Measurements from ENCODE around the gene GRAMD1B. TPM values are rescaled to one million over a fixed set of nuclear protein-coding genes. Genes with fewer than 3 reads are reported as not detected.
A peak's percentile ranks its signal among the peaks of the same experiment; 100 is the strongest.

GRAMD1B gene
- total and polyA plus RNA-seq, 5 donors = 2.0 to 4.1 (median 2.6) TPM

DNA sequence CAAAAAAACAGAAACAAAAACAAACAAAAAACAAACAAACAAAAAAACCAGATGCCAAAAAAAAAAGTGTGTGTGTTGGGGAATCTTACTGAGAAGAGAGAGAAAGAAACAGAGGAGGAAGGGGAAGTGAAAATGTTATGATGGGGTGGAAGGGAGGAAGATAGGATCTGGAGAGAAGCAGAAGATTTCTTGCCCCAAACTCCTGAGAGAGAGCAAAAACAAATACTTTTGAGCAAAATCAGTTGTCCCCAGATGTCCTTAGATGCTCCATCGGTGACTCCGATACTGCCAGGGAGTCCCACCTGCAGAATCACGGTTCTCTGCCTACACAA lies 19.9 kb upstream of the GRAMD1B start:
- Histone ChIP-seq H3K9me3 (ENCODE audit: control insufficient read depth, low read length) (no peaks in the 10 kb centered on the region), H3K27ac (ENCODE audit: low read length) (no peak overlapping the region), H3K4me1 (ENCODE audit: control insufficient read depth, insufficient read depth, low read length) (no peaks in the 10 kb centered on the region), H3K4me3 (ENCODE audit: low read length) (no peak overlapping the region), H3K27me3 (ENCODE audit: control insufficient read depth, insufficient read depth) (no peaks in the 10 kb centered on the region)
- intact Hi-C loops (cut with DNase I) = loop anchor here in 1 of 4 donors (10.0 kb wide), 1 partner anchor 65 kb away; no protein-coding TSS in a partner anchor
- DNase-seq = no peak
- WGBS = 93% methylated on average over 3 of the region's 3 CpGs
- no peak for ATAC-seq

- Histone ChIP-seq H3K9me3 (ENCODE audit: control insufficient read depth, low read length) (no peaks in the 10 kb centered on the region), H3K27me3 (ENCODE audit: control insufficient read depth, insufficient read depth) (no peaks in the 10 kb centered on the region), H3K4me3 (ENCODE audit: low read length) (no peak overlapping the region), H3K4me1 (ENCODE audit: control insufficient read depth, insufficient read depth, low read length) (no peaks in the 10 kb centered on the region), H3K27ac (ENCODE audit: low read length) (no peak overlapping the region)
- ATAC-seq = no peak
- WGBS = 80% methylated on average over 6 of the region's 6 CpGs
- DNase-seq = no peak
- intact Hi-C loops (cut with DNase I) = loop anchor here in 1 of 4 donors (10.0 kb wide), 1 partner anchor 61 kb away; no protein-coding TSS in a partner anchor
Observed at GRCh38 chr11:123413636-123414035, 16.4 kb upstream of the GRAMD1B start.

DNA sequence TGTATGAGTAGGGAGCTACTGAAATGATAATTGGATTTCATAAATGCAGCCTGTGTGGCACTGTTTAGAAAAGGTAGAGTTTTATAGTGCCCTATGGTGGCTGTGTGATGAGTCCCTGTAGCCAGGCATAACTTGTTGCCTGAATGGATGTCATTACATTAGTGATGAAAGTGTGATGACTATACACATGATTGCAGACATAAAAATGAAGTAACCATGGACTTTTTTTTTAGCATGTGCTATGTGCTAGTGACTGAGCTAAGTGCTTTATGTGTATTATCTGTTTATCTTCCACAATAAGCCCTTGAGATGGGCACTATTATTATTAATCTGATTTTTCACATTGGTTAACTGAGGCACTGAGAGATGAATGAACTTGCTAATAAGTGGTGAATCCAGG lies 13.5 kb upstream of the GRAMD1B start:
- Histone ChIP-seq H3K4me3 (ENCODE audit: low read length) (no peak overlapping the region), H3K4me1 (ENCODE audit: control insufficient read depth, insufficient read depth, low read length) (no peaks in the 10 kb centered on the region), H3K27ac (ENCODE audit: low read length) (no peak overlapping the region), H3K9me3 (ENCODE audit: control insufficient read depth, low read length) (no peaks in the 10 kb centered on the region), H3K27me3 (ENCODE audit: control insufficient read depth, insufficient read depth) (no peaks in the 10 kb centered on the region)
- no peak for DNase-seq
- no peak for ATAC-seq
- intact Hi-C loops (cut with DNase I) = loop anchor here in 1 of 4 donors (10.0 kb wide), 1 partner anchor 58 kb away; no protein-coding TSS in a partner anchor

GRCh38 chr11:123418351-123419114 lies 11.5 kb upstream of the GRAMD1B start:
- Histone ChIP-seq H3K27ac (ENCODE audit: low read length) (no peak overlapping the region), H3K4me3 (ENCODE audit: low read length) (no peak overlapping the region), H3K9me3 (ENCODE audit: control insufficient read depth, low read length) (no peaks in the 10 kb centered on the region), H3K4me1 (ENCODE audit: control insufficient read depth, insufficient read depth, low read length) (no peaks in the 10 kb centered on the region), H3K27me3 (ENCODE audit: control insufficient read depth, insufficient read depth) (no peaks in the 10 kb centered on the region)
- intact Hi-C loops (cut with DNase I) = loop anchor here in 1 of 4 donors (10.0 kb wide), 1 partner anchor 56 kb away; no protein-coding TSS in a partner anchor
- no peak for DNase-seq
- no peak for ATAC-seq
- 82% methylated on average over 4 of the region's 4 CpGs for whole genome bisulfite sequencing

GRCh38 chr11:123419731-123420452 lies 10.2 kb upstream of the GRAMD1B start:
- intact Hi-C loops (cut with DNase I) = loop anchor here in 1 of 4 donors (10.0 kb wide), 1 partner anchor 55 kb away; no protein-coding TSS in a partner anchor
- H3K4me3 ChIP-seq (ENCODE audit: low read length) = no peak overlapping the region
- H3K9me3 ChIP-seq (ENCODE audit: control insufficient read depth, low read length) = no peaks in the 10 kb centered on the region
- 92% methylated on average over 4 of the region's 4 CpGs for WGBS
- ATAC-seq (no peak), DNase-seq (no peak)
- no peaks in the 10 kb centered on the region for H3K4me1 ChIP-seq (ENCODE audit: control insufficient read depth, insufficient read depth, low read length)
- H3K27ac ChIP-seq (ENCODE audit: low read length) = no peak overlapping the region
- H3K27me3 ChIP-seq (ENCODE audit: control insufficient read depth, insufficient read depth) = no peaks in the 10 kb centered on the region

DNA sequence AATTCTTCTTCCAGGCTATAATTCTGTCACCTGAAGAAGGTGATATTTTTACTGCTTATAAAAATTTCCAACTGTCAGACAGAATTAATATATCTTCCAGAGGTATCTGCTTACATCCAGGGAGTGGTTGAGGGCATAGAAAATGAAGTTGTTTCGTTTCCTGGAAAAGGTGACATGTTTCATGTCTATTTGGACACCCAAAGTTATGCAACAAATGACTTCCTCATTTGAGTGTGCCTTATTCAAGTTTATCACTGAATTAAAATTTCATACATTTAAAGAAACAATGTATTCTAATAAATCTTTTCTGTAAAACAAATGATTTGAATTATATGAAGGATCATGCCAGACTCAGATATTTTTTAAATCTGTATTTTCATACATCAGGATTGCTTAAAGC lies 8.5 kb upstream of the GRAMD1B start:
- Histone ChIP-seq H3K27me3 (ENCODE audit: control insufficient read depth, insufficient read depth) (no peaks in the 10 kb centered on the region), H3K4me1 (ENCODE audit: control insufficient read depth, insufficient read depth, low read length) (no peaks in the 10 kb centered on the region), H3K27ac (ENCODE audit: low read length) (no peak overlapping the region), H3K4me3 (ENCODE audit: low read length) (no peak overlapping the region), H3K9me3 (ENCODE audit: control insufficient read depth, low read length) (no peaks in the 10 kb centered on the region)
- no peak for DNase-seq
- WGBS = 51% methylated on average over 1 of the region's 1 CpG
- intact Hi-C loops (cut with DNase I) = no loop called here
- ATAC-seq = no peak

GRCh38 chr11:123425367-123425766 lies 4.7 kb upstream of the GRAMD1B start:
- no peak overlapping the region for H3K4me3 ChIP-seq (ENCODE audit: low read length)
- intact Hi-C loops (cut with DNase I) = no loop called here
- 68% methylated on average over 4 of the region's 4 CpGs for WGBS

GRCh38 chr11:123426789-123427188 lies 3.3 kb upstream of the GRAMD1B start:
- H3K9me3 ChIP-seq (ENCODE audit: control insufficient read depth, low read length) = no peaks in the 10 kb centered on the region
- WGBS = 99% methylated on average over 5 of the region's 5 CpGs
- no peaks in the 10 kb centered on the region for H3K4me1 ChIP-seq (ENCODE audit: control insufficient read depth, insufficient read depth, low read length)
- intact Hi-C loops (cut with DNase I) = no loop called here
- H3K4me3 ChIP-seq (ENCODE audit: low read length) = no peak overlapping the region
- no peak for ATAC-seq
- no peak overlapping the region for H3K27ac ChIP-seq (ENCODE audit: low read length)
- no peaks in the 10 kb centered on the region for H3K27me3 ChIP-seq (ENCODE audit: control insufficient read depth, insufficient read depth)
- DNase-seq = no peak

More at GRCh38 chr11:123425367-123425766, 4.7 kb upstream of the GRAMD1B start:
- Histone ChIP-seq H3K27ac (ENCODE audit: low read length) (no peak overlapping the region), H3K4me1 (ENCODE audit: control insufficient read depth, insufficient read depth, low read length) (no peaks in the 10 kb centered on the region), H3K27me3 (ENCODE audit: control insufficient read depth, insufficient read depth) (no peaks in the 10 kb centered on the region), H3K9me3 (ENCODE audit: control insufficient read depth, low read length) (no peaks in the 10 kb centered on the region)
- no peak for ATAC-seq
- no peak for DNase-seq

GRCh38 chr11:123427405-123427804 lies 2.7 kb upstream of the GRAMD1B start:
- Histone ChIP-seq H3K27me3 (ENCODE audit: control insufficient read depth, insufficient read depth) (no peaks in the 10 kb centered on the region), H3K4me1 (ENCODE audit: control insufficient read depth, insufficient read depth, low read length) (no peaks in the 10 kb centered on the region), H3K27ac (ENCODE audit: low read length) (no peak overlapping the region), H3K9me3 (ENCODE audit: control insufficient read depth, low read length) (no peaks in the 10 kb centered on the region), H3K4me3 (ENCODE audit: low read length) (no peak overlapping the region)
- ATAC-seq (no peak), DNase-seq (no peak)
- intact Hi-C loops (cut with DNase I) = no loop called here
- 70% methylated on average over 2 of the region's 2 CpGs for WGBS

DNA sequence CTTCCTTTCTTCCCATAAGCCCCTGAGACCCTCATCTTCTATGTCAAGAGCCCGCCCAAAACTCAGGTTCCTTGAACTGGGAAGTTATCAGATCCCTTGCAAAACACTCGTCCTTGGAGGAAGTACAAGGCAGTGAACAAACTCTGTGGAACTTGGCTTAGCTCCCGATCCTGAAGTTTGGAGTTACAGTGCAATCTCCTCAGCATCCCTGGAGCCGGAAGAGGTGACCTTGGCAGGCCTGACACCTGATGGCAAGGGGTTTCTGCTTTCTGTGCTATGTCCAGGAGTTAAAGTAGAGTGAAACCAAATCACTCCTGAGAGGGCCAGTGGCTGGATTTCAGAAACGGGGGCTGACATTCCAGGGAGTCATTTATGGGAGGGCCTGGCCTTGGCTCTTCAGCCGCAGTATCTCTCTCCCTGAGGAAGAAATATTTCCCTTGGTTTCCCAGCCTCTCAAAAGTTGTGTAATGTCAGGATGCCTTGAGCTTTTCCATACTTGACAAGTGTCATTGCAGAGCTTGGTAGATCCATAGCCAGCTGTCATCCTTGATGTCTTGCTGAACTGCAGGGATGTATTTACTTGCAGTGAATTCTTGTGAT lies 1.9 kb upstream of the GRAMD1B start:
- WGBS = 46% methylated on average over 6 of the region's 6 CpGs
- Histone ChIP-seq H3K4me1 (ENCODE audit: control insufficient read depth, insufficient read depth, low read length) (no peaks in the 10 kb centered on the region), H3K4me3 (ENCODE audit: low read length) (no peak overlapping the region), H3K27ac (ENCODE audit: low read length) (no peak overlapping the region), H3K27me3 (ENCODE audit: control insufficient read depth, insufficient read depth) (no peaks in the 10 kb centered on the region), H3K9me3 (ENCODE audit: control insufficient read depth, low read length) (no peaks in the 10 kb centered on the region)
- ATAC-seq (no peak), DNase-seq (peak in 1 of 3 donors; percentile 33)
- intact Hi-C loops (cut with DNase I) = no loop called here

GRCh38 chr11:123429336-123429735 lies 733 bp upstream of the GRAMD1B start:
- Histone ChIP-seq H3K4me1 (ENCODE audit: control insufficient read depth, insufficient read depth, low read length) (no peaks in the 10 kb centered on the region), H3K4me3 (ENCODE audit: low read length) (no peak overlapping the region), H3K27me3 (ENCODE audit: control insufficient read depth, insufficient read depth) (no peaks in the 10 kb centered on the region), H3K9me3 (ENCODE audit: control insufficient read depth, low read length) (no peaks in the 10 kb centered on the region), H3K27ac (ENCODE audit: low read length) (no peak overlapping the region)
- ATAC-seq (no peak), DNase-seq (no peak)
- intact Hi-C loops (cut with DNase I) = no loop called here
- WGBS = 89% methylated on average over 5 of the region's 5 CpGs

All from right cardiac atrium (tissue), 5 donors.